GM18867 (cell line): ENCODE measurements around the gene CHST8.

Source experiments
- ATAC-seq: cut with Tn5 transposase; IDR thresholded peaks from one replicate; pipeline ENCODE4 v1.9.1; 2021; ENCODE audit warnings: mild to moderate bottlenecking, moderate library complexity; ENCODE audit not compliant: unreplicated experiment

Gene CHST8

GRCh38 chr19:33730858-33731607 is 109.3 kb downstream of the CHST8 start:
- no peak for ATAC-seq

- no peak for ATAC-seq
Observed at GRCh38 chr19:33731881-33732280, 110.1 kb downstream of the CHST8 start.

GRCh38 chr19:33734913-33735312 is 113.2 kb downstream of the CHST8 start:
- no peak for ATAC-seq

- no peak for ATAC-seq
Observed at GRCh38 chr19:33736158-33736557, 114.4 kb downstream of the CHST8 start.

GRCh38 chr19:33736787-33737186 is 115.0 kb downstream of the CHST8 start:
- no peak for ATAC-seq

- no peak for ATAC-seq
Observed at GRCh38 chr19:33737681-33738371, 116.1 kb downstream of the CHST8 start.

- ATAC-seq, result no peak
Observed at GRCh38 chr19:33740811-33741396, 119.2 kb downstream of the CHST8 start.

GRCh38 chr19:33745297-33745696 is 123.5 kb downstream of the CHST8 start:
- no peak for ATAC-seq

GRCh38 chr19:33746159-33746558 is 124.4 kb downstream of the CHST8 start:
- no peak for ATAC-seq

- no peak for ATAC-seq
Observed at GRCh38 chr19:33747273-33747672, 125.5 kb downstream of the CHST8 start.

- ATAC-seq, result no peak
Observed at GRCh38 chr19:33748231-33748630, 126.5 kb downstream of the CHST8 start.

GRCh38 chr19:33749016-33749415 is 127.3 kb downstream of the CHST8 start:
- no peak for ATAC-seq

GRCh38 chr19:33749619-33750175 is 127.9 kb downstream of the CHST8 start:
- no peak for ATAC-seq

- ATAC-seq, result no peak
Observed at GRCh38 chr19:33750587-33751435, 129.1 kb downstream of the CHST8 start.

GRCh38 chr19:33751436-33751770 is 129.7 kb downstream of the CHST8 start:
- no peak for ATAC-seq

- ATAC-seq, result no peak
Observed at GRCh38 chr19:33752018-33752800, 130.5 kb downstream of the CHST8 start.

GRCh38 chr19:33752945-33753344 is 131.2 kb downstream of the CHST8 start:
- no peak for ATAC-seq

GRCh38 chr19:33754361-33754760 is 132.6 kb downstream of the CHST8 start:
- no peak for ATAC-seq

GRCh38 chr19:33755099-33756035 is 133.6 kb downstream of the CHST8 start:
- ATAC-seq, result no peak
